OCI-M2 (cell line): ENCODE measurements around the gene TRABD2B.

Experiments
- DNase-seq: peaks from one replicate; lab custom pipeline; 2025; ENCODE audit not compliant: unreplicated experiment; lab: John Stamatoyannopoulos, UW

The TRABD2B gene

GRCh38 chr1:47837056-47837830 is 159.9 kb downstream of the TRABD2B start:
- DNase-seq: no peak

GRCh38 chr1:47835409-47835808 is 161.8 kb downstream of the TRABD2B start:
- no peak for DNase-seq

GRCh38 chr1:47834326-47834725 is 162.9 kb downstream of the TRABD2B start:
- no peak for DNase-seq

- DNase-seq: no peak
Observed at GRCh38 chr1:47830641-47831333, 166.4 kb downstream of the TRABD2B start.

GRCh38 chr1:47830021-47830420 is 167.2 kb downstream of the TRABD2B start:
- DNase-seq: no peak

GRCh38 chr1:47828978-47829377 is 168.2 kb downstream of the TRABD2B start:
- DNase-seq: no peak

- DNase-seq: no peak
Observed at GRCh38 chr1:47827109-47827508, 170.1 kb downstream of the TRABD2B start.

GRCh38 chr1:47824716-47825115 is 172.5 kb downstream of the TRABD2B start:
- DNase-seq: no peak

GRCh38 chr1:47824297-47824696 is 172.9 kb downstream of the TRABD2B start:
- DNase-seq: no peak

GRCh38 chr1:47823040-47823808 is 174.0 kb downstream of the TRABD2B start:
- DNase-seq: no peak

GRCh38 chr1:47821760-47822159 is 175.4 kb downstream of the TRABD2B start:
- no peak for DNase-seq

GRCh38 chr1:47819574-47819888 is 177.7 kb downstream of the TRABD2B start:
- no peak for DNase-seq

GRCh38 chr1:47818682-47819573 is 178.3 kb downstream of the TRABD2B start:
- no peak for DNase-seq

GRCh38 chr1:47817861-47818260 is 179.3 kb downstream of the TRABD2B start:
- no peak for DNase-seq

GRCh38 chr1:47816325-47817071 is 180.7 kb downstream of the TRABD2B start:
- no peak for DNase-seq

- DNase-seq: no peak
Observed at GRCh38 chr1:47814612-47815395, 182.4 kb downstream of the TRABD2B start.

- DNase-seq: no peak
Observed at GRCh38 chr1:47813970-47814369, 183.2 kb downstream of the TRABD2B start.

GRCh38 chr1:47812904-47813514 is 184.2 kb downstream of the TRABD2B start:
- DNase-seq: no peak
